Measurements from ENCODE around the gene PCDHB15.

- TF ChIP-seq POLR2A (IDR thresholded peaks at IDR 0.05) = no peak
- TF ChIP-seq, protein P1, sequence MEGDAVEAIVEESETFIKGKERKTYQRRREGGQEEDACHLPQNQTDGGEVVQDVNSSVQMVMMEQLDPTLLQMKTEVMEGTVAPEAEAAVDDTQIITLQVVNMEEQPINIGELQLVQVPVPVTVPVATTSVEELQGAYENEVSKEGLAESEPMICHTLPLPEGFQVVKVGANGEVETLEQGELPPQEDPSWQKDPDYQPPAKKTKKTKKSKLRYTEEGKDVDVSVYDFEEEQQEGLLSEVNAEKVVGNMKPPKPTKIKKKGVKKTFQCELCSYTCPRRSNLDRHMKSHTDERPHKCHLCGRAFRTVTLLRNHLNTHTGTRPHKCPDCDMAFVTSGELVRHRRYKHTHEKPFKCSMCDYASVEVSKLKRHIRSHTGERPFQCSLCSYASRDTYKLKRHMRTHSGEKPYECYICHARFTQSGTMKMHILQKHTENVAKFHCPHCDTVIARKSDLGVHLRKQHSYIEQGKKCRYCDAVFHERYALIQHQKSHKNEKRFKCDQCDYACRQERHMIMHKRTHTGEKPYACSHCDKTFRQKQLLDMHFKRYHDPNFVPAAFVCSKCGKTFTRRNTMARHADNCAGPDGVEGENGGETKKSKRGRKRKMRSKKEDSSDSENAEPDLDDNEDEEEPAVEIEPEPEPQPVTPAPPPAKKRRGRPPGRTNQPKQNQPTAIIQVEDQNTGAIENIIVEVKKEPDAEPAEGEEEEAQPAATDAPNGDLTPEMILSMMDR (IDR thresholded peaks at IDR 0.05) = peak in 5 of 12 donors; percentile 13 to 25 (median 18)
Observed at GRCh38 chr5:141199359-141200235, 45.6 kb upstream of the PCDHB15 start, which contains the start of gene PCDHB11.

All from heart left ventricle (tissue), 13 donors.